HUDEP-2 (cell line): Measurements from ENCODE around the gene THEMIS.
"Not testable (repeated sequence)": the region's sequence is repeated elsewhere in the genome, so short reads cannot be mapped to it uniquely, and the experiment has no call there.

Source experiments
- DNase-seq, 76 experiments: peaks; one replicate each; lab custom pipeline; 2025; ENCODE audit not compliant: unreplicated experiment in 76 of 76; lab: John Stamatoyannopoulos, UW

The THEMIS gene, protein sequence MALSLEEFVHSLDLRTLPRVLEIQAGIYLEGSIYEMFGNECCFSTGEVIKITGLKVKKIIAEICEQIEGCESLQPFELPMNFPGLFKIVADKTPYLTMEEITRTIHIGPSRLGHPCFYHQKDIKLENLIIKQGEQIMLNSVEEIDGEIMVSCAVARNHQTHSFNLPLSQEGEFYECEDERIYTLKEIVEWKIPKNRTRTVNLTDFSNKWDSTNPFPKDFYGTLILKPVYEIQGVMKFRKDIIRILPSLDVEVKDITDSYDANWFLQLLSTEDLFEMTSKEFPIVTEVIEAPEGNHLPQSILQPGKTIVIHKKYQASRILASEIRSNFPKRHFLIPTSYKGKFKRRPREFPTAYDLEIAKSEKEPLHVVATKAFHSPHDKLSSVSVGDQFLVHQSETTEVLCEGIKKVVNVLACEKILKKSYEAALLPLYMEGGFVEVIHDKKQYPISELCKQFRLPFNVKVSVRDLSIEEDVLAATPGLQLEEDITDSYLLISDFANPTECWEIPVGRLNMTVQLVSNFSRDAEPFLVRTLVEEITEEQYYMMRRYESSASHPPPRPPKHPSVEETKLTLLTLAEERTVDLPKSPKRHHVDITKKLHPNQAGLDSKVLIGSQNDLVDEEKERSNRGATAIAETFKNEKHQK

DNA sequence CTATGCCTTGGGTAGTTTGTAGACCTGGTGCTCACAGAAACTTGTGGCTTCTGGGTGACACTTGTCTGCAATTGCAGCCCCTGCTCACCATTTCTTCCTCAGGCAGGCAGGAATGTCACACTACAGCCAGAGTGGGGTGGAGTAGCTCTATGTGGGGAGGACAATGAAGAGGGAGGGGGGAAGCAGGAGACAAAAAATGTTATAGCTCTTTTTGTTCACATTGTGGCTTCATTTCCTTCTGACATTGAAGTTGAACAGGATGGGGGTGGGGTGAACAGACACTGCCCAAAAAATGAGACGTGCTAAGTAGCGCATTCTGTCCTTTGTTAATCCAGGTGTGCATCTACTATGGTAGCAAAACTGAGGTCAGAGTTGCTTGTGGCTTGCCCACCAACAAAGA, at the start of gene THEMIS:
Gene THEMIS, minus strand, starts transcription at position 124 of the 400 bp plus-strand sequence. CDS start 126 bp downstream, outside the sequence.
- no peak for DNase-seq

DNA sequence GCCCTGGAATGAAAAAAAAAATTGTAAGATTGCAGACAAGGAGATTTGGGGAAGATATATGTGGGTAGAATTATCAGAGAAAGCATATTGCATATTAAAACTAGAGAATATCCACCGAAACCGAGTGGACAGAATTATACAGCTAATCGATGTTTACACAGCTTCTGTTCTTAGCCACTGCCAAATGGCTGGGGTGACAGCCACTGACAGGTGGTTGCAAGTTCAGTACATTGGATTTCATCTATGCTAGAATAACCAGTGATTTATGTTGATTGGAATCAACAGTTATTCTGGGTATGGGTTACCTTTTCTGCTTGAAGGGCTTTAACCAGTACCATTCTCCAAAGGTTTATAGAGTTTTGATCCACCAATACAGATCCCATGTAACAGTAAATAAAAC, 48.4 kb upstream of the THEMIS start:
- DNase-seq: no peak

DNA sequence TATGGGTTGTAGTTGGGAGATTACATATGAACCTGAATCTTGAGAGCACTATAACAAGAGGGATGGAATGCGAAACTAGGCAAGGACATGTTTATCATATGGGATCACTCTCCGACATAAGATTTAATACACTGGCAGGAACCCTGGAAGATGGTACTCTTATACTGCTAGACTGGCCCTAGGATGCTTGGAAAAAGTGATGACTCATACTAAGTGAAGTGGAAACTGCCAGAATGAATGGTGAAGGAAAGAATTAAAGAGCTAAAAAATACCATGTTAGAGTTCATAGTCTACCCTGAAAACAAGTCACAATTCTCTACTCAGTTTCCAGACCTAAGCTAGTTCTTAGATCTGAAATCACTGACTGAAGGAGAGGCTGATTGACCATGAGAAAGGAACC, 45.5 kb upstream of the THEMIS start:
- DNase-seq: no peak

DNA sequence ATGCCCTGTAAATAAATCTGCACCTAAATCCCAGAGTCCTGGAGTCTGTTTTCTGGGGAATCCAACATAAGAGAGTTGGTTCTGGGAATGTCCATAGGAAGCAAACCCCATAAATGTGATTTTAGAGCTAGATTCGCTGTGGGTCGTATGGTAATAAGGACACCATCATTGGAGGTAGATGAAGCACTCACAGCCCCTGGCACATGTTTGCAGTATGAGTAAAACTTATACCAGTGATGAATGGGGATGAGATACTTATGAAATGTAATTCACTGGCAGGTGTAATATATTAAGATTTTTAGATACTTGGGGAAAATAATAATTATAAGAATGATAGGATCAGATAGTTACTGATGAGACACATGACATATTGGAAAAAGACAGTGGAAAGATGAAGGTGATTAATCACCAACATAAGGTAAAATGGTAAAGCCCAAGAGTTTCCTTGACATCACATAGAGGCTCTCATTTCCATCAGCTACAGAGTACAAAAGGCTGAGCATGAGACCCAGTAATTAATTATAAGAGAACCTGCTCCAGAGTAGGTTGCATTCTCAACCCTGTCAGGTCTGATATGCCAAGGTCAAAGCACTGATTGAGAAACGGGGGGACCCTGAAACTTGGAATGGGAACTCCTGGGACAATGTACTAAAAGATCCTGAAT, 44.7 kb upstream of the THEMIS start:
- DNase-seq: no peak

DNA sequence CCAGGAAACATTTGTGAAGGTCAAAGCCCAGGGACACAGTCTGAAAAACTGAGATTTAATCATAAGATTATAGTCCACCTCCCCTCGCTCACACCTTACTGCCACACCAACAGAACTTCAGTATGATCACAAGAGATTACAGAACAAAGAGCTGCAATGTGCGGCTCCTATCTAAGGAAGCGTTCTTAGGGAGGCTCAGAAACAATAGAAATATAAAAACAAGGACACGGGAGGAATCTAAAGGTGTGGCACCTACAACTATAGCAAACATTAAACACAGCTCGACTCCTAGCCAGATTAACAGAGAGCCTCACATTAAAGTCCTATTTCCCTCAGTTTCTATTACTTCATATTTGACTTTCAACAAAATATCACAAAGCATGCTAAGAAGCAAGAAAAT, 40.4 kb upstream of the THEMIS start:
- DNase-seq: no peak

DNA sequence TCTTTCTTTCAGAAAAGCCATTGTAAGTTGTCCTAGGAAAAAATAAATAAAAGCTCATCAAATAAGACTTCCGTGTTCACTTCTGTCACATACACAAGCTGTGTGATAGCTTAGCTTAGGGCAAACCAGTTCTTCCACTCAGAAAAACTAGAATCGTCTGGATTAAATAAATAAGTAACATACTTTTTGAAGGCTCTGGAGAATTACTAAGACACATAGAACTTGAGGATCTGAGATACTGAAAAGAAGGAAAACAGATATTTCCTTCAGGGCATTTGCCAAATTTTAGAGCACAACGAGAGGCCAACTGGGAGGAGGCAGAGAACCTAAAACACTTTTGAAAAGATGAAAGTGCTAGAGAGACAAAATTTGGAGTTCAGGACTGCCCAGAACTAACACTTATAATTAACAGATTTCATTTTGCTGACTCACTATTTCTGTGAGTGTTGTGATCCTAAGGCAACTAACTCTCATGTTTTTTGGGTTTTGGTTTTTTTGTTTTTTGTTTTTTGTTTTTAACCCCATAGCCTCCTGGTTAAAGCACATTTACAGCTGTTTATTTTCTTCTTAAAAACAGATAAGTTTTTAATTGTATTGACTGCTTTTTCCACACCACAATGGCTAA, 38.7 kb upstream of the THEMIS start:
- DNase-seq: peak in 2 of 76 experiments; percentile 1 to 7

DNA sequence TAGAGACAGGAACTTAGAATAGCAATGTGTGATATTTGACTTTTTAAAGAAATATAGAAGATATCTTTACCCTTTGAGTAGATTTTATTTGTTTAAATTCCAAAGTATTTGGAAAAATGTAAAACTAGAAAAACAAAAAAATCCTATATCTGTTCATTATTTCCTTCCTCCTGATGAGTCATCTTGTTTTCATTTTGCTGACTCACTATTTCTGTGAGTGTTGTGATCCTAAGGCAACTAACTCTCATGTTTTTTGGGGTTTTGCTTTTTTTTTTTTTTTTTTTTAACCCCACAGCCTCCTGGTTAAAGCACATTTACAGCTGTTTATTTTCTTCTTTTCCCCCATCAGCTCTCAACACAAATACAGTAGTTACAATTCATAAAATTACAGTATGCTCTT, 37.8 kb upstream of the THEMIS start:
- DNase-seq: peak in 7 of 76 experiments; percentile 10 to 26 (median 16)

DNA sequence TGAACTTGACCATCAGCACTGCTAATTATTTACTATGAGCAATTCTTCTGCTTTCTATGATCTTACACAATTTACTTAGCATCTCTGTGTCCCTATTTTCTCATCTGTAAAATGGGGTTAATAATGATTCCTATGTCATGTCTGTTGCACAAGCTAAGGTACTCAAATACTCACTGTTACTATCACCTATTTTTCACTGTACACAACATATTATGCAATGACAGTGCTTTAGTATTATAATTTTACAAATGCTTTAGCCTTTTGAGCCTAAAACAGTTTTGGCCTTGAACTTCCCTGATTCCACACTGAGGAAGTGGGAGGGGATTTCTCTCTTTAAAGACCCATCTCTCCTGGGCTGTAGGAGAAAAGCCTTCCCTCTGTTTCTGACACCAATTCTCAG, 36.9 kb upstream of the THEMIS start:
- no peak for DNase-seq

DNA sequence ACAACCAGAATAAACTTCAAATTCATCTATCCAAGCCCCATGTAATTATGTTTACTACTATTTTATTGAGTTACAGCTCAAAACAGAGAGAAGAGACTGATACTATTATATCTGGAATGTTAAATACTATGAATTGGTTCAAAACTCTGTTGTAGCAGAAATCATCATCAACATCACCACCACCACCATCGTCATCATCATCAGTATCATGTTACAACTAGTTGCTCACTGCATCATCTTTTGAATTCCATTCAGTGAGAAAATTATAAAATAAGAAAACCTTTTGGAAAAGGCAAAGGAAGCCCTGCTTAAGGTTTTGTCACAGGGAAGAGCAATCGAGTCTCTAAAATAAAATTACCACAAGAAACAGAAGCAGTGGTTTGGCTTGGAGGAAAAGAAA, 36.2 kb upstream of the THEMIS start:
- DNase-seq: no peak

DNA sequence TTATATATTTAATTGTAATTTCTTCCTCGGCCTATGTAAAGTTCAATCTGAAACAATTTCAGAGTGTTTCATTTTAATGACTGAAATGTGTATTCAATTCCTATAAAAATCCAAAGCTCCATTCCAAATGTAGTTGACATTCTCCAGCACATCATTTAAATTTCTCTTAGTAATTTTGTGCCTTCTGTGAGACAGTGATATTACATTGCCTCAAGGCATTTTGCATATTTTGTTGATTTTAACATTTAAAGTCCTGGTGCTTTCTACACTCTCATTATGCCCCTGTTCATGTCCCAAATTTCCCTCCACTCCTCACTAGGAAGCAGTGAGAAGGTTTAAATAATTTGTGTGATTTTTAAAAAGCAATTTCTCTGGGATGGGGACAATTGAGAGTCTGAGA, 34.1 kb upstream of the THEMIS start:
- no peak for DNase-seq

DNA sequence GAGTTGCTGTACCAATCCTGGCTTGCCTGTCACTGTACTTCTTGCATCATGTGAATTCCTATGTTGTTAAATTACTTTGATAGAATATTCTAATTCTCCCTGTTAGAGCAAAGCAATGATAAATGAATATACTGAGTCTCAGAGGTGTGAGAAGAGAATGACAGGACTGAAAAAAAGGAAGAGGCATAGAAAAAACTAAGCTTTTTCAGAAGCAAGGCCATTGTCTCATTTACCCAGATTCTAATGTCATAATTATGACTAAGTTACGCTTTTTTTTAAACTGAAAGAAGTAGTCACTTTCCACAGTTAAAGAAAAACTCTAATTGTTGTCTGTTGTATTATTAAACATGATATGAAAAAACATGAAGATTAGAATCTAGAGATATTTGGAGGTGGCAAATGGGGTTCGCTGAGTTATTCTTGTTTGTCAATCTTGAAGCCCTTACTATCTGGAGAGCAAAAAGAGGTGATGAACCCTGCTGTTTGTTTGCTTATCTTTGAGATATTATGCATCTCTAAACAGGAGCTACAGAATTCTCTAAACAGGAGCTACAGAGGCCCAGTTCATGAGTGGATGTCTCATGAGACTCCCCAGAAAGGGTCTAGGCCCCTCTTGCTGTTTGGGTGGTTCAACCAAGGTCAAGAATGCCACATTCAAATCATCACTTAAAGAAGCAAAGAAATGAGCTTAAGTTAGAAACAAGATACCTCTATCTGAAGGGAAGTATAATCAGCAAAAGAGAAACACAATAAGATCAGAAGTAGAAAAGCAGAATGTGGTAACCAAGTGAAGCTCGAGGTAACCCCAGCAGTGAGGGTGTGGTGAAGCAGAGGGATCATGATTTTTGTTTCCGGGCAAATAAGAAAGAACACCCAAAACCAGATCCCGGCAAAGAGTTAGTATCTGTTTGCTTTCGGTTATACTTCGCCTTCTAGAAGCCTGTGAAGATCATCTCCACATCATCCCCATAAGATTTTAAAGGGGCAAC, 33.3 kb upstream of the THEMIS start:
- no peak for DNase-seq

DNA sequence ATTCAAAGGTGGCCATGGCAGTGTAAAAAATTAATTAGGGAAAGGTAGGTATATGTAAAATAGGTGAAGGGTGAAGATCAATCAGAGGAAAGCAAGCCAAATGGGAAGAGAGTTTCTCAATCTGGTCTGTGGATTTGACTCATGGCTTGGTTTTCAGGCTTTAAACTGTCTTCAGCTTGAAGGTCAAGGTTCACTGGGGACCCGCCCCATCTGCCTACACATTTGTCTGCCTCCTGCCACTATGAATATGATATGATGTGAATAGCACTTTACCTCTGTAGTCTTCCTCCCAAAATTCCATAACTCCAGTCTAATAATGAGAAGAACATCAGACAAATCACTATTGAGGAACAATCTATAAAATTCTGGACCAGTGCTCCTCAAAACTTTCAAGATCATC, 32.3 kb upstream of the THEMIS start:
- no peak for DNase-seq

DNA sequence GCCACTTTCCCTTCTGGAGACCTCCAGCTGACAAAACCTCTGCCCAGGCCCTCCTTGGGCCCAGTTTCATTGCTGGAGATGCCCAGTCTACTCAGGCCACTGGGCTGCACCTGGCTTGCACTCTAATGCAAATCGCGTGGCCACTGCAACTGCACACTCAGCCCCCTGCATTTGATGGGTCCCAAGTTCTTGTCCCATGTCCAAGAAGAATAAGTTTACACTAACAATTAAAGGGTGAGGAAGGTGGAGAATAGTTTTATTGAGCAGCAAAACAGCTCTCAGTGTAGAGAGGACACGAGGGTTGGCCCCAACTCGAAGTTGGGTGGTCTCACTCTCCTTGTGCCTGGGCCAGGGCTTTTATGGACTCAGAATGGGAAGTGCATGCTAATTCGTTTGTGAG, 31.9 kb upstream of the THEMIS start:
- DNase-seq: no peak

DNA sequence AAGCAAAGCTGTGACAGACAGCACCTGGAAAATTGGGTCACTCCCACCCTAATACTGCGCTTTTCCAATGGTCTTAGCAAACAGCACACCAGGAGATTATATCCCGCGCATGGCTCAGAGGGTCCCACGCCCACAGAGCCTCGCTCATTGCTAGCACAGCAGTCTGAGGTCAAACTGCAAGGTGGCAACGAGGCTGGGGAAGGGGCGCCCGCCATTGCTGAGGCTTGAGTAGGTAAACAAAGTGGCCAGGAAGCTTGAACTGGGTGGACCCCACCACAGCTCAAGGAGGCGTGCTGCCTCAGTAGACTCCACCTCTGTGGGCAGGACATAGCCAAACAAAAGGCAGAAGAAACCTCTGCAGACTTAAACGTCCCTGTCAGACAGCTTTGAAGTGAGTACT, 25.6 kb upstream of the THEMIS start:
- DNase-seq: not testable (repeated sequence)

DNA sequence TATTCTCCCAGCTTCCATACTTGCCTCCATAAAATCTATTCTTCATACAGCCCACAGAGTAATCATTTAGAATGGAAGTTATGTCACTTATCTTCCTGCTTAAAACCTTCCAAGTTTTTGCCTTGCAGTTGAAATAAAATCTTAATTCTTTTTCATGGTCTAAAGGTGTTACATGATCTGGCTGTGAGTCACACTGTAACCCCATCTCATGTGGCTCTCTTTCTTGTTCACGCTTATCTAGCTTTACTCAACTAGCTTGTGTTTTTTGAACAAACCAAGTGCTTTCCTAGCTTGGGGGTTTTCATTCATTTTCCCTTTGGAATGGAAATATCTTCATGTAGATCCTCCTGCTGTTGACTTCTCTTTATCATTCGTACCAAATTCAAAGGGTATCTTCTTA, 23.6 kb upstream of the THEMIS start:
- DNase-seq: no peak

DNA sequence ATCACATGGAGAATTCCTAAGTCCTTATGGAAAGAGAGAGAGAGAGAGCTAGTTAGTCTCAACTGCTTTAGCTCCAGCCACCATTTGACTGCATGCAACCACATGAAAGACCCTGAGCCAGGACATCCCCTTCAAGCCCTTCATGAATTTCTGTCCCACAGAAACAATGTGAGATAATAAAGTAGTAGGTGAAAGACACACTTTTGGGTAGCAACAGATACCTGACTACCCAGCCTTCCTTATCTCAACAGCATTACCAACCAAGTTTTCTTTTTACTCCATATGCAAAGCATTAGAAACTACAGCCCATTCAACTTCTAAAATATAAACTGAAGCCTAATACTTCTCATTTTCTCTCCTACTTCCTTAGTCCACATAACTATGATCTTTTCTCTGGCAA, 23.2 kb upstream of the THEMIS start:
- DNase-seq: no peak

DNA sequence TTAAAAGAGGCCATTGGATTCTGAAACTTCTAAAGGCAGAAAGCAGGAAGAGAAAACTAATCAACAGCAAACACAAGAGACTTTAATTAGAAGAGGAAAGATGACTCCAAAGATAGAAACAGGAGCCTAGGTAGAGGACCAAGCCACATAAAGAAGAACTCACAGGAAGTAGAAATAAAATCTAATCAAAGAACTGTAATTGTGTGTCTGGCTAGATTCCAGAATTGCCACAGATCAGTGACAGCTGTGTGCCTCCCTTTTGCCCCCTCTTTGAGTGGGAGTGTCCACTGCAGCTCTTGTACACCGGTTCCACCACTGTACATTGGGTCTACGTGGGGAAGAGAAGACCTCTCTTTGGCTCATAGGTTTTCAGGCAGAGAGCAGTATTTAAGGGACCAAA, 22.3 kb upstream of the THEMIS start:
- no peak for DNase-seq

DNA sequence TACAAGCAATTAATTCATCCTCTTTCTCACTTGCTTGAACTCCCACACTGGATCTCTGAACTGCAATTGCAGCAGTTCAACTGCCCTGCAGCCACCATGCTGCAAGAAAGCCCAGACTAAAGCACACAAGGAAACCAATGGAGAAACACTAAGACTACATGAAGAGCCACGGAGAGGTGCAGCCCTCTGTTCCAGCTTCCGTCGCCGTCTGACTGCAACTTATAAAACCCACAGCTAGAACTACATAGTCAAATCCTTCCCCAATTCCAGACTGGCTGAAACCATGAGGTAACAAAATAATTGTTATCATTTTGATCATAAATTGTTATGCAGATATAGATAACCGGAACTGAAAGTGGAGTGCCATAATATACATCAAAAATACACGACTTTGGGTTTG, 21.1 kb upstream of the THEMIS start:
- DNase-seq: no peak

DNA sequence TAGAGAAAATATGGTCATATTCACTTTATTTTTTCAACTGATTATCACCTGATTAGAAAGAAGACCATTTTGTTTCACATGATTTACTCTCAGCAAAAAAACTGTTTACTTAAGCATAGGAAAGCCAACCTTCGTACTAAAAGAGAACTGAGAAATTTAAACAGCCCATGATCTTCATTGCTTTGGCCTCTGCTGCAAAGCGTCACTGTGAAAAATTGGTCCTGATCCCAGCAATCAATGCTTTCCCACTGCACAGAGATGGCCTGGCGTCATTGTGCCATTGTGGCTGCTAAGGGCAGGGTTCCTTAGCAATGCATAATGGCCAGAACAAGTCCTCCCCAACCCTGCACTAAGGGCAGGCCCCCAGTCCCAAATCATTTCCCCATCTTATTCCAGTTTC, 19.9 kb upstream of the THEMIS start:
- DNase-seq: no peak
